Muscle of leg (tissue), 11 donors: Measurements from ENCODE around the gene EIF2AK3. TPM values are rescaled to one million over a fixed set of nuclear protein-coding genes. Genes with fewer than 3 reads are reported as not detected.

ENCODE experiments used
- DNase-seq: peaks from one replicate; pipeline ENCODE4 v3.0.0; 2013
- H3K27ac ChIP-seq: one replicate; pipeline ENCODE4 v1.5.1; 2013; ENCODE audit warnings: mild to moderate bottlenecking, low read length, control low read depth
- H3K27me3 ChIP-seq: one replicate; pipeline ENCODE4 v1.6.1; 2013; ENCODE audit warnings: low read length; ENCODE audit not compliant: control insufficient read depth, insufficient read depth
- H3K36me3 ChIP-seq: one replicate; pipeline ENCODE4 v1.6.1; 2013; ENCODE audit warnings: low read length; ENCODE audit not compliant: control insufficient read depth, insufficient read depth
- H3K4me1 ChIP-seq: one replicate; pipeline ENCODE4 v1.6.1; 2013; ENCODE audit warnings: low read length; ENCODE audit not compliant: control insufficient read depth, insufficient read depth
- H3K4me3 ChIP-seq: one replicate; pipeline ENCODE4 v1.5.1; 2013; ENCODE audit warnings: low read length, control low read depth
- H3K9me3 ChIP-seq: replicated peaks from 2 replicates; pipeline ENCODE4 v1.6.1; 2013; ENCODE audit warnings: low read depth, low read length; ENCODE audit not compliant: control insufficient read depth
- WGBS: methylation state at CpG from one replicate; pipeline ENCODE4 v1.1.5; 2013; ENCODE audit warnings: missing lambda C conversion rate; ENCODE audit not compliant: insufficient coverage; 5-methylcytosine and 5-hydroxymethylcytosine counted together
- polyA plus RNA-seq, 8 donors: library from polyadenylated mRNA; unstranded; fragments of 120-200 nt; gene quantifications; one replicate each; pipeline versions ENCODE4 v1.2.1 to v1.2.3, GENCODE V29; 2013; ENCODE audit warnings: inconsistent platforms in 1 of 8, low replicate concordance in 1 of 8; ENCODE audit not compliant: insufficient read length in 8 of 8, insufficient read depth in 1 of 8
- total RNA-seq: library from RNA; stranded (reverse); fragments of 120-200 nt; gene quantifications from one replicate; pipeline ENCODE4 v1.2.4, GENCODE V29; 2013

The EIF2AK3 gene
- total and polyA plus RNA-seq, 9 donors = 14.2 to 25.4 (median 19.2) TPM

- H3K9me3 ChIP-seq = no peaks in the 10 kb centered on the region
- no peaks in the 10 kb centered on the region for H3K27me3 ChIP-seq
- no peak overlapping the region for H3K4me3 ChIP-seq
- peaks cover 36% of the 10 kb centered on the region for H3K36me3 ChIP-seq
- H3K4me1 ChIP-seq = no peaks in the 10 kb centered on the region
- WGBS = no CpG with 5 or more reads among the region's 2 CpGs
- no peak overlapping the region for H3K27ac ChIP-seq
- DNase-seq = no peak
These were observed 51.6 kb downstream of the EIF2AK3 start for GRCh38 chr2:88575630-88576029.

- Histone ChIP-seq H3K36me3 (peaks cover 38% of the 10 kb centered on the region), H3K4me1 (no peaks in the 10 kb centered on the region), H3K4me3 (no peak overlapping the region), H3K27ac (no peak overlapping the region), H3K9me3 (no peaks in the 10 kb centered on the region), H3K27me3 (no peaks in the 10 kb centered on the region)
- WGBS = no CpG with 5 or more reads among the region's 2 CpGs
- no peak for DNase-seq
These were observed 52.2 kb downstream of the EIF2AK3 start for GRCh38 chr2:88575051-88575450.

GRCh38 chr2:88574445-88574844 lies 52.8 kb downstream of the EIF2AK3 start:
- WGBS = 88% methylated on average over 3 of the region's 5 CpGs
- Histone ChIP-seq H3K4me3 (no peak overlapping the region), H3K27me3 (no peaks in the 10 kb centered on the region), H3K27ac (no peak overlapping the region), H3K36me3 (peaks cover 36% of the 10 kb centered on the region), H3K4me1 (no peaks in the 10 kb centered on the region), H3K9me3 (no peaks in the 10 kb centered on the region)
- DNase-seq = no peak

GRCh38 chr2:88568179-88568578 lies 59.1 kb downstream of the EIF2AK3 start:
- no peaks in the 10 kb centered on the region for H3K27me3 ChIP-seq
- peaks cover 28% of the 10 kb centered on the region for H3K36me3 ChIP-seq
- H3K27ac ChIP-seq = no peak overlapping the region
- H3K4me3 ChIP-seq = no peak overlapping the region
- DNase-seq = no peak
- no peaks in the 10 kb centered on the region for H3K4me1 ChIP-seq
- WGBS = no CpG with 5 or more reads among the region's 3 CpGs
- H3K9me3 ChIP-seq = no peaks in the 10 kb centered on the region

- 100% methylated on average over 1 of the region's 2 CpGs for WGBS
- Histone ChIP-seq H3K27ac (no peak overlapping the region), H3K9me3 (no peaks in the 10 kb centered on the region), H3K27me3 (no peaks in the 10 kb centered on the region), H3K4me1 (no peaks in the 10 kb centered on the region), H3K4me3 (no peak overlapping the region), H3K36me3 (peaks cover 26% of the 10 kb centered on the region)
- no peak for DNase-seq
These were observed 62.9 kb downstream of the EIF2AK3 start for GRCh38 chr2:88564402-88564801.

- Histone ChIP-seq H3K4me3 (no peak overlapping the region), H3K9me3 (no peaks in the 10 kb centered on the region), H3K27me3 (no peaks in the 10 kb centered on the region), H3K27ac (no peak overlapping the region), H3K36me3 (peaks cover 22% of the 10 kb centered on the region), H3K4me1 (no peaks in the 10 kb centered on the region)
- DNase-seq = no peak
- no CpG with 5 or more reads among the region's 2 CpGs for WGBS
These were observed 64.1 kb downstream of the EIF2AK3 start for GRCh38 chr2:88563129-88563528.

GRCh38 chr2:88561646-88562388 lies 65.4 kb downstream of the EIF2AK3 start:
- Histone ChIP-seq H3K27ac (no peak overlapping the region), H3K4me1 (no peaks in the 10 kb centered on the region), H3K36me3 (peaks cover 27% of the 10 kb centered on the region), H3K4me3 (no peak overlapping the region), H3K27me3 (no peaks in the 10 kb centered on the region), H3K9me3 (no peaks in the 10 kb centered on the region)
- no peak for DNase-seq
- WGBS = 100% methylated on average over 1 of the region's 3 CpGs

- WGBS = 100% methylated on average over 1 of the region's 3 CpGs
These were observed 66.5 kb downstream of the EIF2AK3 start for GRCh38 chr2:88560619-88561307.

GRCh38 chr2:88557290-88557689 lies 70.0 kb downstream of the EIF2AK3 start:
- Histone ChIP-seq H3K36me3 (peaks cover 28% of the 10 kb centered on the region), H3K27ac (no peak overlapping the region), H3K4me1 (no peaks in the 10 kb centered on the region), H3K4me3 (no peak overlapping the region), H3K27me3 (no peaks in the 10 kb centered on the region), H3K9me3 (no peaks in the 10 kb centered on the region)
- WGBS = no CpG with 5 or more reads among the region's 1 CpG
- no peak for DNase-seq

More at GRCh38 chr2:88560619-88561307, 66.5 kb downstream of the EIF2AK3 start:
- Histone ChIP-seq H3K27me3 (no peaks in the 10 kb centered on the region), H3K9me3 (no peaks in the 10 kb centered on the region), H3K4me1 (no peaks in the 10 kb centered on the region), H3K27ac (no peak overlapping the region), H3K36me3 (peaks cover 29% of the 10 kb centered on the region), H3K4me3 (no peak overlapping the region)
- DNase-seq = no peak

GRCh38 chr2:88556026-88556425 lies 71.2 kb downstream of the EIF2AK3 start:
- Histone ChIP-seq H3K4me1 (no peaks in the 10 kb centered on the region), H3K36me3 (peaks cover 22% of the 10 kb centered on the region), H3K27ac (no peak overlapping the region), H3K27me3 (no peaks in the 10 kb centered on the region), H3K9me3 (no peaks in the 10 kb centered on the region), H3K4me3 (no peak overlapping the region)
- DNase-seq = no peak
- 70% methylated on average over 5 of the region's 7 CpGs for WGBS
